Osteocyte (in vitro differentiated cells): ENCODE measurements around the gene PDZRN3. TPM values are rescaled to one million over a fixed set of nuclear protein-coding genes. Genes with fewer than 3 reads are reported as not detected.

ENCODE experiments used
- DNase-seq: peaks from one replicate; pipeline ENCODE4 v3.0.0; 2021; ENCODE audit warnings: mixed read lengths; ENCODE audit not compliant: unreplicated experiment; ENCODE audit errors: extremely low spot score
- H3K27ac Mint-ChIP-seq: one replicate; pipeline ENCODE4 v1.8.0; 2021; ENCODE audit warnings: mild to moderate bottlenecking, mixed read lengths; ENCODE audit not compliant: unreplicated experiment
- H3K27me3 Mint-ChIP-seq: one replicate; pipeline ENCODE4 v1.8.0; 2021; ENCODE audit warnings: mixed read lengths; ENCODE audit not compliant: unreplicated experiment
- H3K36me3 Mint-ChIP-seq: one replicate; pipeline ENCODE4 v1.8.0; 2021; ENCODE audit warnings: mixed read lengths; ENCODE audit not compliant: unreplicated experiment
- H3K4me1 Mint-ChIP-seq: one replicate; pipeline ENCODE4 v1.8.0; 2021; ENCODE audit warnings: mixed read lengths; ENCODE audit not compliant: unreplicated experiment
- H3K4me3 Mint-ChIP-seq: one replicate; pipeline ENCODE4 v1.8.0; 2021; ENCODE audit warnings: mild to moderate bottlenecking, moderate library complexity, mixed read lengths; ENCODE audit not compliant: unreplicated experiment
- H3K9me3 Mint-ChIP-seq: one replicate; pipeline ENCODE4 v1.8.0; 2021; ENCODE audit warnings: mixed read lengths; ENCODE audit not compliant: unreplicated experiment
- CTCF ChIP-seq: fragments of 200-600 bp; sonication (generic); IDR thresholded peaks from 2 replicates; pipeline ENCODE4 v1.5.0; 2021; ENCODE audit warnings: antibody characterized with exemption, mild to moderate bottlenecking, moderate library complexity
- total RNA-seq: library from RNA; stranded (reverse); gene quantifications from 2 replicates; pipeline ENCODE4 v1.2.1, GENCODE V29; 2021

Gene PDZRN3
- total RNA-seq, 1 donor from 2014 or later, result 34.1 TPM

- no peak for DNase-seq
- H3K36me3 Mint-ChIP-seq, result peaks cover 23% of the 10 kb centered on the region
- no peaks in the 10 kb centered on the region for H3K27me3 Mint-ChIP-seq
- TF ChIP-seq CTCF, result no peak
- H3K4me1 Mint-ChIP-seq, result peaks cover 33% of the 10 kb centered on the region
- peak overlapping the region; percentile 66 for H3K27ac Mint-ChIP-seq
- peaks cover 5% of the 10 kb centered on the region for H3K9me3 Mint-ChIP-seq
- H3K4me3 Mint-ChIP-seq, result no peak overlapping the region
Observed at GRCh38 chr3:73601011-73601410, 23.7 kb downstream of the PDZRN3 start.

DNA sequence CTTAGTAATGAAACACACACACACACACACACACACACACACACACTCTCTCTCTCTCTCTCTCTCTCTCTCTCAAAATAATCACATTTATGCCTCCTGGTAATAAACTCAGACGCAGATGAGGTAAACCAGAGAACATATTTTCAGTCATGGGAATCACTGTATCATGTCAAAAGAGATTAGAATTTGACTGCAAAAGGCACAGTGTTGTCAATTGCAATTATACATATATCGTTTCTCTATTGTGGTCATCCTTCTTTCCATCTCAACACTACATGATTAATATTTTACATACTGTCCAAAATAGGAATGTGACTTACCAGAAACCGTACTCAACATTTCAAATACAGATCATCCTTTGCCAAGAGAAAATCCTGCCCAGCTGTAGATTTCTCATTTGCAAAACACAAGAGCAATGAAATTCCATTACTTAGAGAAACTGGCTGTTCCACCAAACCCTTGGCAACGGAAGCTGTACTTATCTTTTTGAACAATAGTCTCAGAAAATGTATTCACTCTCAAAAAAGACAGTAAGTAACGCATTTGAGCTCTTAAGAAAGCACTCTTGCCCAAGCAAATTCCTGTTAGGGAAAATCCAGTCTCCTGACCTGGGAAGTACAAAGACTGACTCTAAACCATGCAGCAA, 24.3 kb downstream of the PDZRN3 start:
- Mint-ChIP-seq H3K27me3 (no peaks in the 10 kb centered on the region), H3K4me1 (peaks cover 33% of the 10 kb centered on the region), H3K27ac (peak overlapping the region; percentile 66), H3K36me3 (peaks cover 26% of the 10 kb centered on the region), H3K4me3 (no peak overlapping the region), H3K9me3 (peaks cover 11% of the 10 kb centered on the region)
- TF ChIP-seq CTCF, result no peak
- no peak for DNase-seq

DNA sequence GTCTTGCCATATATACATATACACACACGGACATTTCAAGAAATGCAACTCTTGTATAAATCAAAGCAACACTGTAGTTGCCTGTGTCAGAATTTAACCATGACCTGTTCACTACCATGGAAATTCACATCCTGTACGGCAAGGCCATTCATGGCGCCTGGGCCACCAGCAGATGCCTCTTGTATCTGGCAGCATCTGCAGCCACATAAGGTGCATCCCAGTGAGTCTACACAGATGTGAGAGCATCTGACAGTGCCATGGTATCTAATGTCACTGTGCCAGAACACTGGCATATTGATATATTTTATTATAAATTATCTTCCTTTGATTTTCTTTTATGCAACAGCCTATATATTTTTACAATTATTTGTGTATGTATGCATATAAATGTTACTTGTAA, 25.1 kb downstream of the PDZRN3 start:
- H3K27me3 Mint-ChIP-seq, result no peaks in the 10 kb centered on the region
- H3K27ac Mint-ChIP-seq, result peak overlapping the region; percentile 66
- TF ChIP-seq CTCF, result no peak
- no peak overlapping the region for H3K4me3 Mint-ChIP-seq
- no peak for DNase-seq
- peaks cover 12% of the 10 kb centered on the region for H3K9me3 Mint-ChIP-seq
- peaks cover 30% of the 10 kb centered on the region for H3K36me3 Mint-ChIP-seq
- H3K4me1 Mint-ChIP-seq, result peaks cover 31% of the 10 kb centered on the region

GRCh38 chr3:73597476-73597875, 27.3 kb downstream of the PDZRN3 start:
- H3K9me3 Mint-ChIP-seq, result peaks cover 12% of the 10 kb centered on the region
- H3K36me3 Mint-ChIP-seq, result peaks cover 37% of the 10 kb centered on the region
- H3K27me3 Mint-ChIP-seq, result no peaks in the 10 kb centered on the region
- H3K4me3 Mint-ChIP-seq, result no peak overlapping the region
- H3K4me1 Mint-ChIP-seq, result peaks cover 31% of the 10 kb centered on the region
- no peak for TF ChIP-seq CTCF
- no peak for DNase-seq
- H3K27ac Mint-ChIP-seq, result no peak overlapping the region

GRCh38 chr3:73592154-73593144, 32.3 kb downstream of the PDZRN3 start:
- no peak for DNase-seq
- TF ChIP-seq CTCF, result no peak
- peaks cover 22% of the 10 kb centered on the region for H3K4me1 Mint-ChIP-seq
- no peaks in the 10 kb centered on the region for H3K27me3 Mint-ChIP-seq
- H3K36me3 Mint-ChIP-seq, result peaks cover 48% of the 10 kb centered on the region
- no peak overlapping the region for H3K27ac Mint-ChIP-seq
- H3K9me3 Mint-ChIP-seq, result peaks cover 16% of the 10 kb centered on the region
- H3K4me3 Mint-ChIP-seq, result no peak overlapping the region
